ENCODE results near the gene WDR20.
"Not testable (repeated sequence)": the region's sequence is repeated elsewhere in the genome, so short reads cannot be mapped to it uniquely, and the experiment has no call there.

WDR20 gene

DNA sequence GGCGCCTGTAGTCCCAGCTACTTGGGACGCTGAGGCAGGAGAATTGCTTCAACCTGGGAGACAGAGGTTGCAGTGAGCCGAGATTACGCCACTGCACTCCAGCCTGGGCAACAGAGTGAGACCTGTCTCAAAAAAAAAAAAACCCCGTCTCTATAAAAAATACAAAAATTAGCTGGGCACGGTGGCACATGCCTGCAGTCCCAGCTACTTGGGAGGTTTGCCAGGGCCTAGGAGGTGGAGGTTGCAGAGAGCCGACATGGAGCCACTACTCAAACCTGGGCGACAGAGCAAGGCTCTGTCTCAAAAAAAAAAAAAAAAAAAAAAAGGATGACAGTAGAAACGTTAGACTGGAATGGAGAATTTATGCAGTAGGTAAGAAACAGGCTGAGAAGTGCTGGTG lies 5.7 kb upstream of the WDR20 start:
- DNase-seq: not testable (repeated sequence)

- DNase-seq: not testable (repeated sequence)
Measured at GRCh38 chr14:102134719-102135118, 5.0 kb upstream of the WDR20 start.

GRCh38 chr14:102135456-102135855 lies 4.2 kb upstream of the WDR20 start:
- not testable (repeated sequence) for DNase-seq

DNA sequence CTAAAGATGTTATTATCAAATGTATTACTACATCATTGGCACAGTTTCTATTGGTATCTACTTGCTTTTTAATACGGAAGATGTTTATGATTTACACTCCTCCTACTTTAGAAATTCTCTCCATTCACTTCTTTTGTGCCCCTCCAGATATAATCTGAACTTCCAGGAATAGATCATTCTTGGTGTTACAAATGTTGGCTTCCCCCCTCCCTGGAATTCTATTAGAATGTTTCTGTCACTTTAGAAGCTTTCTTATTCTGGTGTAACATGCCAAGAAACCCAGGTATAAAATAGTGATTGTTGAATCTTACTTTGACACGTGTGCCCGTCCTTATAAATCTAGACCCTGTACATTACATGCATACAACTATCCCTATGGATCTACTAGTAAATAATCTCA lies 1.2 kb upstream of the WDR20 start:
- DNase-seq: no peak

- DNase-seq: no peak
Measured at GRCh38 chr14:102138961-102139285, 774 bp upstream of the WDR20 start.

DNA sequence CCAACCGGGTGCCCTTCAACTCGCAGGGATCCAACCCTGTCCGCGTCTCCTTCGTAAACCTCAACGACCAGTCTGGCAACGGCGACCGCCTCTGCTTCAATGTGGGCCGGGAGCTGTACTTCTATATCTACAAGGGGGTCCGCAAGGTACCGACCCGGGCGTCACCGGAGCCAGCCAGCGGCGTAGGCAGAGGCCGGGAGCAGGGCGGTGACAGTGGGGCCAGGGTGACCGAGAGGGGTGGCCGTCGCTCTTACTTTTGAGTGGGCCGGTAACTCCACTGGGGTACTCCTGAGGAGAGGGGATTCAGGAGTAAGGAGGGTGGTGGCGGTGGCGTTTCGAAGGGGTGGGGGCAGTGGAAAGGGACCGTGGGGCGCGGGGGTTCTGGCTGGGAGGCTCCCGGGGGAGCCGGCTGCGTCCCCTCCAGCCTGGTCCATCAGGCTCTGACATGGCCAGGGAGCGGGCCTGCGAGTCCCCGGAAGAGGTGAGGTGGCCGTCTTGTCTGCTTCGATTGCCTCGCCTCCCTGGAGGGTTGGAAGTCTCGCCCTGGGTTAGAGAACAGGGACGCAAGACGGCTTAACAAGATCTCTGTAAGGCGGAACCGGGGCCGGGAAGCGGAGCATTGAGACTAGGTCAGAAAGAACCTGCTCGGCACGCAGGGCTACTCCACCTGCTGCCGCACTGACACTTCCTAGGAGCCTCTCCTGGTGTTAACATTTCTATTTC lies 491 bp downstream of the WDR20 start:
- DNase-seq: peak; percentile 6

DNA sequence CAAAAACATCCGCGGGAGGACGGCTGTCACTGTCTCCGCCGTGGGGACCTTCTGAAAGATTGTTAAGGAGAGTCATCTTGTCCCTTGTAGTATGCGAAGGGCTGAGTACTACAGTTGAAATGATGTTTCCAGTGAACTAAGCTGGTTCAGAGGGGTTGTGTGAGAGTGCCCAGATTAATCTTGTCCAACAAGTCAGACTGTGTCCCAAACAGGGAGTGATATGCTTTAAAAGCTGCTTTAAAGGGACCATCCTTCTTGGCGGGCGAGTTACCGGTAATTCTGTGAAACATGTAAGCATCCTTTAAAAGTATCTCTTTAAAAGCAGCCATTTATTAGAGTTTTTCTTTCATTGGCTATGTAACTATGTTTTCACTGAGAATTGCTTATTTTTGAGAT lies 1.1 kb downstream of the WDR20 start:
- no peak for DNase-seq

DNA sequence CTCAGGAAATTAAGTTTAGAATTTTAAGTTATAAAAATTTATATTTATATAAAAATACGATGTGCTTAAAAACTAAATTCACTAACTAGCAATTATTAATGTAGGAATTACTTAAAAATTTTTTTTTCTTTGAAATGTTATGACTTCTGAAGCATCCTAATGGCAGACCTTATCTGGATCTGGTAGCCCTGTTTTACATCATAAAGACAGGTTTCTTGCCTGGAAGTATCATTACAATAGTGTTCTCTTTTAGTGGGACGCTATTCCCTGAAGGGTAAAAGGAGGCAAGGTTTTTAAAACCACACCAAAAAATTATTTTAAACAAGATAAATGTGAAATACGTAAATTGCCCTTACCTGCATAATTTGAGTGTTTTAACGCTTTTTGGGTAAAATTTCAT lies 2.1 kb downstream of the WDR20 start:
- DNase-seq: no peak

DNA sequence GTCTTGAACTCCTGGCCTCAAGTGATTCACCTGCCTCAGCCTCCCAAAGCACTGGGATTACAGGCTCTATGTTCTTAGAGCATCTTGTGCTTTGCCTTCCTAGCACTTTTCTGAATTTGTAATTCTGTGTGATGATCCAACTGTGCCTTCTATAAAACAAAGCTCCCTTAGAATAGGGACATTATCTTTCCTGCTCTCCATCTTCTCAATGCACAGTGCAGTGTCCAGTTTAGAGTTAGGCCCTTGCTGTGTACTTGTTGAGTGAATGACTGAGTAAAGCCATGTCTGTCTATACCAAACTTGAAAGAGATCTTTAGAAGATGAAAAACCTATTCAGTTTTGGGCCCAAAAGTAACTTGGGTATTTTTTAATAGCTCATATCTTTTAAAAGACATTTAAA lies 5.2 kb downstream of the WDR20 start:
- DNase-seq: no peak

DNA sequence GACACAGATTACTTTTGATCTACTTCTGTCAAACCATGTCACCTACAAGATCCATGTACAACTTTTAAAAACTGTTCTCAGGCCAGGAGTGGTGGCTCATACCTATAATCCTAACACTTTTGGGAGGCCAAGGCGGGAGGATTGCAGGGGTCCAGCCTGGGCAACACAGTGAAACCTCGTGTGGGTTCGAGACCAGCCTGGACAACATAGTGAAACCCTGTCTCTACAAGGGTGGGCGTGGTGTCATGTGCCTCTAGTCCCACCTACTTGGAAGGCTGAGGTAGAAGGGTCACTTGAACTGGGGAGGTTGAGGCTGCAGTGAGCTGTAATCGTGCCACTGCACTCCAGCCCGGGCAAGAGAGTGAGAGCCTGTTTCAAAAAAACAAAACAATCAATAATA lies 5.7 kb downstream of the WDR20 start:
- DNase-seq: no peak

DNA sequence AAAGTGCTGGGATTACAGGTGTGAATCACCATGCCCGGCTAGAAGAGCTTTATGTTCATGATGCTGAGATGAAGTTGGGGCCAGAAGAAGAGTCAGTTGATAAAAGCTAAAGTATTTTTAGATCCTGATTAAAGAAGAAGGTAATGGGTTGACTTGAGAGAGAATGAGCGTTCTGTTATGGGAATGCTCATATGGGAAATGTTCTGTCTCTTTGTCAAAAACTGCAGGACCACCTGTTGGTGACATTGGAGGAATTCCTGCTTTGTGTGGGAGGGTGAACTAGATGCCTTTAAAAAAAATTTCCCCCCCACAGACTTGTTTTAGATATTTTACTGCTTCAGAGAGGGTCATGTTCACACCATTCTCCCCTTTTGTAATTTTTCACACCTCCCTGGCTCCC lies 6.7 kb downstream of the WDR20 start:
- no peak for DNase-seq

DNA sequence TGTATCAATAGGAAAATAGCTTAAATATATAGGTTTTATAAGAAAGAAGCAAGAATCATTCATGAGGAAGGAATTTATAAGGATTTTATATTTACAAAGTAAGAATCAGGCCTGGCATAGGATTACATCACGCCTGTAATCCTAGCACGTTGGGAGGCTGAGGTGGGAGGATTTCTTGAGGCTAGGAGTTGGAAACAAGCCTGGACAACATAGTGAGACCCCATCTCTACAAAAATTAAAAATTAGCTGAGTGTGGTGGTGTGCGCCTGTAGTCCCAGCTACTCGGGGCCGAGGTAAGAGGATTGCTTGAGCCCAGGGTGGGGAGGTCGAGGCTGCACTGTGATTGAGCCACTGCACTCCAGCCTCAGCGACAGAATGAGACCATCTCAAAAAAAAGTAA lies 10.4 kb downstream of the WDR20 start:
- no peak for DNase-seq

DNA sequence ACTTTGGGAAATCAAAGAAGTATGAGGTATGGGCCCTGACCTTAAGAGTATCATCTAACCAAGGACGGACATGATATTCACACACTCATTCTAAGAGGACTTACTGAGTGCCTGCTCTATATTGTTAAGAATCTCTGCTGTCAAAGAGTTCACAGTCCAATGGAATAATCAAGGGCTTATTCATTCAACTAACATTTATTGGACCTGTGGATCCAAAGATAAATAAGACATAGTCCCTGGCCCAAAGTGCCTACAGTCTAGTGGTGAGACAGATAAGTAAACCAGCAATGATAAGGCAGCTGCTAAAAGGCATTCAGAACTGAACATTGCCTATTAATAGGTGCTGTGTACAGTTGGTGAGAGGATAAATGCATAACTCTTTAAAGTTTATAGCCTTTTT lies 11.0 kb downstream of the WDR20 start:
- no peak for DNase-seq

DNA sequence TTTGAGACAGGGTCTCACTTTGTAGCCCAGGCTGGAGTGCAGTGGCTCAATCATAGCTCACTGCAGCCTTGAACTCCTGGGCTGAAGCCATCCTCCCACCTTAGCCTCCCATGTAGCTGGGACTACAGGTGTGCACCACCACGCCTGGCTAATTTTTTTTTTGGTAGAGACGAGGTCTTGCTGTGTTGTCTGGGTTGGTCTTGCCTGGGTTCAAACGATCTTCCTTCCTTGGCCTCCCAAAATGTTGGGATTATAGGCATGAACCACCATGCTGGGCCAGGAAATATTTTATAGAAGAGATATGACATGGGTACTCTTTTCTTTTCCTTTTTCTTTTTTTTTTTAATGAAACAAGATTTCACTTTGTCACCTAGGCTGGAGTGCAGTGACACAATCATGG lies 11.7 kb downstream of the WDR20 start:
- DNase-seq: not testable (repeated sequence)

- no peak for DNase-seq
Measured at GRCh38 chr14:102154121-102154520, 14.4 kb downstream of the WDR20 start.

DNA sequence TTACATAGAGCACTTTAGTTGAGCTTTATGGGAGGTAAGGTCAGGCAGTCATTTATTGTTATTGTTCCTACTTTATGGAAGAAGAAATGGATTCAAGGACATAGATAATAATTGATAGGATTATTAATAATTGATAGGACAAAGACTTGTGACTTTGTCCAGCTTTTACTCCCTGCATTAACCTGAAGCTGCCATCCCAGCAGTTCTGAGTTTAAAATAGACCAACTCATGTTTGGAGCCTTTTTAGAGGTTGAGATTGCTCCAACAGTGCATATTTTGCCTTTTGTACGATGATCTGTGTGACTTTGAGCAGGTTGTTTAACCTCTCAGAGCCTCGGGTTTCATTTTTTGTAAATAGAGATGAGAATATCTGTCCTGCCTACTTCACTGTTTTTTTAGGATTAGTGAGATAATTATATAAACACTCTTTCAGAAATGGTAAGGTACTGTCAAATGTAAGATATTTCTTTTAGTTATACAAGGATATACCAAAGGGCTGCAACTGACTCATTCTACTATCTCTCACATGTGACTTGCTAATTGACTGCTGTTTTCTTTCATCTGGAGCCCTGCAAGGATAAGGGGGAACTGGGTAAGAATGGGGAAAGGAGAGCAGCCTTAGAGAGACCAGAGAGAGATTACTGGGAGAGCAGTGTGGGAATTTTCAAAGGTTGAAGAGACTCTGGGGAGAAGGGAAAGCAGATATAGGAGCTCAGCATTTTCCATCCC lies 15.3 kb downstream of the WDR20 start:
- no peak for DNase-seq

GRCh38 chr14:102157346-102157745 lies 17.6 kb downstream of the WDR20 start:
- DNase-seq: no peak

DNA sequence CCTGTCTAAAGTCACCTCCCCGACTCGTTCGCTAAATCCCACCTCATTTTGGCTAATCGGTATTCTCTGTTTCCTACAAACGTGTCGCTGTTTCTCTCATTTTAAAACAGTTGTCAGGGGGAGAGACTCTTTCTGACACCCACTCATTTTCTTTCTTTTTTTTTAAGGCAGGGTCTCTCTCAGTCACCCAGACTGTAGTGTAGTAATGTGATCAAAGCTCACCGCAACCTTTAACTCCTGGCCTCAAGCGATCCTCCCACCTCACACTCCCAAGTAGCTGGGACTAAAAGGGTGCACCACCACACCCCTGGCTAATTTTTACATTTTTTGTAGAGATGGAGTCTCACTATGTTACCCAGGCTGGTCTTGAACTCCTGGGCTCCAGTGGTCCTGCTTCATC lies 19.1 kb downstream of the WDR20 start:
- DNase-seq: no peak

- DNase-seq: no peak
Measured at GRCh38 chr14:102159841-102160240, 20.1 kb downstream of the WDR20 start.

DNA sequence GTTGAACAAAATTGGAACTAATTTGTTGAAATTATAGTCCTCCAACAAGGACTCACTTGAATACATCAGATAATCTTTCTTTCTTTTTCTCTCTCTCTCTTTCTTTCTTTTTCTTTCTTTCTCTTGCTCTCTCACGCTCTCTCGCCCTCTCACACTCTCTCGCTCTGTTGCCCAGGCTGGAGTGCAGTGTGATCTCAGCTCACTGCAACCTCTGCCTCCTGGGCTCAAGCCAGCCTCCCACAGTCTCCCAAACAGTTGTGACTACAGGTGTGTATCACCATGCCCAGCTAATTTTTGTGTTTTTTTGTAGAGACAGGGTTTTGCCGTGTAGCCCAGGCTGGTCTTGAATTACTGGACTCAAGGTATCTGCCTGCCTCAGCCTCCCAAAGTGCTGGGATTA lies 22.8 kb downstream of the WDR20 start:
- DNase-seq: no peak

- no peak for DNase-seq
Measured at GRCh38 chr14:102164241-102164641, 24.5 kb downstream of the WDR20 start.

- DNase-seq: no peak
Measured at GRCh38 chr14:102164965-102165364, 25.3 kb downstream of the WDR20 start.

GRCh38 chr14:102170061-102170460 lies 30.4 kb downstream of the WDR20 start:
- DNase-seq: no peak

DNA sequence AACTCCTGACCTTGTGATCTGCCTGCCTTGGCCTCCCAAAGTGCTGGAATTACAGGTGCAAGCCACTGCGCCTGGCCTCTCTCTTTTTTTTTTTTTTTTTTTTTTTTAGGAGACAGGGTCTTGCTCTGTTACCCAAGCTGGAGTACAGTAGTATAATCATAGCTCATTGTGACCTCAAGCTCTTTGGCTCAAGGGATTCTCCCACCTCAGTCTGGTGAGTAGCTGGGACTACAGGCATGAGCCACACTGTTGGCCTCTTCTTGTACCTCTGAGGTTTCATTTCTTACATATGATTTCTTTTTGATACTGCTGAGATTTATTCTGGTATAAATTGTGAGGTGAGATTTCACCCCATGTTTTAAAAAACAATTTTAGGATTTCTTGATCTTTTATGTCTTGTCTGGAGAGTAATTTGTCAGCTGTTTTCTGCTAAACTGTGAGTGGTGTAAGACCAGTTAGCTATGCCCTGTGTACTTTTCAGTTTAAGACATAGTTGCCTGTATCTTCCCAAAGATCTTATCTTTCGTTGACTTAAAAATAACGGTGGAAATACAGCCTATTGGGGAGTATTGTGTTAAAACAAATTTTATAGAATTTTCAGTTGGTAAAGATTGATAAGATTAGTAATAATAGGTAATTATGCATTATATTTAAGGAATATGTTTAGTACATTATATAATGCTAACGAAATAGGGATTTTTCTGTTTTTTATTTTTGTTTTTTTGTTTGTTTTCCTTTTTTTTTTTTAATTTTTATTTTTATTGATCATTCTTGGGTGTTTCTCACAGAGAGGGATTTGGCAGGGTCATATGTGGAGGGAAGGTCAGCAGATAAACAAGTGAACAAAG lies 31.7 kb downstream of the WDR20 start:
- DNase-seq: no peak
